Upper lobe of right lung (tissue), 1 donor: ENCODE measurements around the gene LMO4. TPM values are rescaled to one million over a fixed set of nuclear protein-coding genes. Genes with fewer than 3 reads are reported as not detected.
A peak's percentile ranks its signal among the peaks of the same experiment; 100 is the strongest.

Experiments used
- ATAC-seq: fragments of 200-7000 bp; cut with Tn5 transposase; one replicate; pipeline ENCODE4 v1.9.1; 2020; ENCODE audit warnings: mild to moderate bottlenecking, moderate library complexity
- DNase-seq: peaks from one replicate; pipeline ENCODE4 v3.0.0-alpha.2; 2020
- H3K27ac ChIP-seq: fragments of 200-600 bp; one replicate; pipeline ENCODE4 v1.8.0; 2022
- H3K27me3 ChIP-seq: fragments of 200-600 bp; one replicate; pipeline ENCODE4 v1.8.0; 2022; ENCODE audit warnings: mild to moderate bottlenecking
- H3K36me3 ChIP-seq: fragments of 200-600 bp; one replicate; pipeline ENCODE4 v1.8.0; 2022
- H3K4me1 ChIP-seq: fragments of 200-600 bp; one replicate; pipeline ENCODE4 v1.8.0; 2022
- H3K4me3 ChIP-seq: fragments of 200-600 bp; one replicate; pipeline ENCODE4 v1.8.0; 2022; ENCODE audit warnings: mild to moderate bottlenecking
- H3K9me3 ChIP-seq: fragments of 200-600 bp; one replicate; pipeline ENCODE4 v1.8.0; 2022
- CTCF ChIP-seq: fragments of 200-600 bp; IDR thresholded peaks from one replicate; pipeline ENCODE4 v1.8.0; 2022; ENCODE audit warnings: antibody characterized with exemption
- intact Hi-C: fragments of 100-400 bp; cut with DNase I; formaldehyde crosslinking; loops from one replicate; pipeline ENCODE4 v1.11.0; 2022
- total RNA-seq: library from RNA; stranded (reverse); fragmentation: NEBNext Ultra II Directional; extraction: Animal tissue kit (Norgen Biotek cat#: 25700); gene quantifications from one replicate; pipeline ENCODE4 v1.2.1, GENCODE V29; 2021
- donor health status: DM: no; HTN: yes; CAD: no; lungs with severe emphysema.

The LMO4 gene
- total RNA-seq, 1 donor from 2014 or later = 46.5 TPM

- no peaks in the 10 kb centered on the region for H3K9me3 ChIP-seq
- ATAC-seq = no peak
- H3K4me1 ChIP-seq = no peaks in the 10 kb centered on the region
- no peaks in the 10 kb centered on the region for H3K36me3 ChIP-seq
- H3K4me3 ChIP-seq = no peak overlapping the region
- intact Hi-C loops = no loop called here
- H3K27ac ChIP-seq = no peak overlapping the region
- H3K27me3 ChIP-seq = no peaks in the 10 kb centered on the region
- DNase-seq = no peak
- TF ChIP-seq CTCF = no peak
Measured at GRCh38 chr1:87318056-87318650, 10.5 kb upstream of the LMO4 start.

- no peak overlapping the region for H3K4me3 ChIP-seq
- H3K27me3 ChIP-seq = no peaks in the 10 kb centered on the region
- H3K9me3 ChIP-seq = no peaks in the 10 kb centered on the region
- intact Hi-C loops = no loop called here
- no peaks in the 10 kb centered on the region for H3K36me3 ChIP-seq
- H3K4me1 ChIP-seq = no peaks in the 10 kb centered on the region
- DNase-seq = no peak
- TF ChIP-seq CTCF = no peak
- no peak overlapping the region for H3K27ac ChIP-seq
- no peak for ATAC-seq
Measured at GRCh38 chr1:87318806-87319205, 9.9 kb upstream of the LMO4 start.

GRCh38 chr1:87325982-87326738 is 2.5 kb upstream of the LMO4 start:
- Histone ChIP-seq H3K36me3 (no peaks in the 10 kb centered on the region), H3K4me1 (peaks cover 9% of the 10 kb centered on the region), H3K9me3 (no peaks in the 10 kb centered on the region), H3K27ac (no peak overlapping the region), H3K4me3 (no peak overlapping the region), H3K27me3 (no peaks in the 10 kb centered on the region)
- TF ChIP-seq CTCF = peak; percentile 84
- intact Hi-C loops = no loop called here
- peak; percentile 28 for ATAC-seq
- DNase-seq = no peak

GRCh38 chr1:87327376-87328271 is 1.1 kb upstream of the LMO4 start:
- DNase-seq = no peak
- Histone ChIP-seq H3K36me3 (no peaks in the 10 kb centered on the region), H3K4me1 (peaks cover 12% of the 10 kb centered on the region), H3K9me3 (no peaks in the 10 kb centered on the region), H3K27me3 (no peaks in the 10 kb centered on the region), H3K4me3 (peak overlapping the region; percentile 77), H3K27ac (peak overlapping the region; percentile 97)
- ATAC-seq = no peak
- intact Hi-C loops = no loop called here
- TF ChIP-seq CTCF = no peak

GRCh38 chr1:87329051-87329525 is 408 bp downstream of the LMO4 start:
- no peak for TF ChIP-seq CTCF
- Histone ChIP-seq H3K4me1 (peaks cover 26% of the 10 kb centered on the region), H3K4me3 (peak overlapping the region; percentile 77), H3K36me3 (no peaks in the 10 kb centered on the region), H3K9me3 (no peaks in the 10 kb centered on the region), H3K27me3 (no peaks in the 10 kb centered on the region), H3K27ac (peak overlapping the region; percentile 97)
- peak; percentile 0 for ATAC-seq
- peak; percentile 74 for DNase-seq
- intact Hi-C loops = no loop called here
